Measurements from ENCODE around the gene IRF8. TPM values are rescaled to one million over a fixed set of nuclear protein-coding genes. Genes with fewer than 3 reads are reported as not detected.

The IRF8 gene
- total RNA-seq, 1 experiment from 2014 or later, result 0.28 TPM

- Histone ChIP-seq H3K4me2 (ENCODE audit: insufficient read depth, insufficient read length, low read length) (peak overlapping the region; percentile 54), H3K4me1 (ENCODE audit: insufficient read depth, low read length) (no peaks in the 10 kb centered on the region; the same call in 1 of the 2 replicates), H3K23ac (ENCODE audit: insufficient read length, low read depth, low read length) (no peak overlapping the region), H2BK120ac (ENCODE audit: low read depth, low read length, poor library complexity, severe bottlenecking) (no peak overlapping the region), H4K91ac (ENCODE audit: insufficient read length, low read depth, low read length) (no peak overlapping the region), H3K79me1 (ENCODE audit: insufficient read depth, low read depth, low read length, poor library complexity, severe bottlenecking) (no peaks in the 10 kb centered on the region), H4K20me1 (ENCODE audit: control insufficient read depth, insufficient read depth, insufficient read length) (no peaks in the 10 kb centered on the region), H2BK5ac (ENCODE audit: insufficient read length, low read length) (no peak overlapping the region), H3K27me3 (ENCODE audit: insufficient read depth, low read length) (no peaks in the 10 kb centered on the region), H3K18ac (ENCODE audit: insufficient read length, low read depth, low read length) (peak overlapping the region; percentile 2), H2AFZ (ENCODE audit: low read length) (no peak overlapping the region), H2BK15ac (ENCODE audit: low read depth, low read length) (no peak overlapping the region), H2AK5ac (ENCODE audit: insufficient read length, low read length) (no peak overlapping the region), H3K9ac (ENCODE audit: extremely low read depth, insufficient read length, low read length) (no peak overlapping the region), H3K9me3 (ENCODE audit: control insufficient read depth, low read depth, low read length) (no peaks in the 10 kb centered on the region), H3T11ph (ENCODE audit: low read length) (no peak overlapping the region), H3K79me2 (ENCODE audit: insufficient read depth, low read length) (no peaks in the 10 kb centered on the region), H3K4ac (ENCODE audit: low read depth, low read length) (no peak overlapping the region), H3K23me2 (ENCODE audit: insufficient read length, low read depth, low read length, poor library complexity, severe bottlenecking) (no peaks in the 10 kb centered on the region), H4K8ac (replicated peaks; ENCODE audit: insufficient read length, low read depth, low read length) (no peak overlapping the region), H4K5ac (ENCODE audit: insufficient read length, low read depth, low read length) (no peak overlapping the region), H2BK12ac (ENCODE audit: insufficient read length, low read depth, low read length) (no peak overlapping the region), H3K27ac (ENCODE audit: insufficient read length, low read depth, low read length) (no peak overlapping the region), H3K14ac (ENCODE audit: insufficient read depth, low read length) (no peak overlapping the region), H2BK20ac (ENCODE audit: low read depth, low read length, poor library complexity, severe bottlenecking) (no peak overlapping the region), H3K56ac (ENCODE audit: insufficient read length, low read depth, low read length) (no peak overlapping the region)
- Mint-ChIP-seq H3K4me1 (peaks cover 14 to 18% of the 10 kb centered on the region in 2 experiments), H3K4me3 (no peak overlapping the region), H3K27ac (peak overlapping the region in 2 of 3 experiments; percentile 25 to 81; a peak in 2 of 7 replicates), H3K9me3 (peaks cover 15 to 19% of the 10 kb centered on the region in 2 experiments), H3K27me3 (ENCODE audit: low read depth) (peaks cover 11% of the 10 kb centered on the region), H3K36me3 (ENCODE audit: insufficient read depth in 1 of 3, low read depth in 3 of 3) (peaks cover 2 to 13% (median 5%) of the 10 kb centered on the region in 3 experiments; a peak in 4 of 7 replicates)
- TF ChIP-seq CTCF (conservative IDR thresholded peaks at IDR 0.05), result no peak
- DNase-seq, result peak; percentile 46
- no CpG with 5 or more reads among the region's 12 CpGs for WGBS (ENCODE audit: extremely low coverage, insufficient read length, low lambda C conversion rate)
These were observed 29.0 kb upstream of the IRF8 start for GRCh38 chr16:85869785-85870558.

Measured in H9 (cell line).